K562 (cell line): ENCODE results near the gene MGRN1. TPM values are rescaled to one million over a fixed set of nuclear protein-coding genes. Genes with fewer than 3 reads are reported as not detected.

ENCODE experiments used
- ATAC-seq: fragments of 200-7000 bp; cut with Tn5 transposase; 3 replicates; pipeline ENCODE4 v1.9.1; 2020; ENCODE audit warnings: moderate library complexity
- BruUV-seq: library from RNA; stranded (reverse); fragments of 400-500 nt; replicated peaks from 2 replicates; lab custom pipeline; 2021; lab: Mats Ljungman, UMichigan
- CTCF ChIA-PET: fragments of 300-600 bp; formaldehyde crosslinking; extraction: SDS; loops from one replicate; lab custom pipeline; 2021; ENCODE audit warnings: low intra/inter-chr PET ratio; lab: Yijun Ruan, JAX
- POLR2A ChIA-PET: fragments of 300-600, 350-650 bp; sonication (Branson Sonifier 250); formaldehyde crosslinking; extraction: SDS; loops from one replicate; lab custom pipeline; 2021; ENCODE audit warnings: antibody characterized with exemption, inconsistent platforms; lab: Yijun Ruan, JAX
- DNase-seq, 4 experiments: peaks; one replicate each; pipeline versions ENCODE4 v3.0.0 to v3.0.0-alpha.2; 2011 to 2018; ENCODE audit warnings: low spot score in 3 of 4, mixed read lengths in 3 of 4; ENCODE audit errors: extremely low read depth in 1 of 4
- FAIRE-seq: peaks from 2 replicates; lab custom pipeline; 2011; peaks lifted over from hg19 to GRCh38; lab: Jason Lieb, UNC
- H2AFZ ChIP-seq: 2 replicates; pipeline ENCODE4 v1.6.0; 2011; ENCODE audit warnings: low read depth, low read length, control low read depth, inconsistent platforms
- H3K27ac ChIP-seq: fragments of 200-600 bp; 3 replicates; pipeline ENCODE4 v1.8.0; 2011; ENCODE audit warnings: low read depth, mild to moderate bottlenecking, control low read depth, inconsistent platforms, low read length, moderate library complexity, mixed read lengths; ENCODE audit errors: extremely low read depth
- H3K27me3 ChIP-seq, 2 experiments: fragments of 300-600 bp in 1 of 2; 2 replicates in 1 of 2; 3 replicates in 1 of 2; pipeline versions ENCODE4 v1.6.0 to v1.8.0; 2011; ENCODE audit warnings: inconsistent platforms in 2 of 2, low read length in 2 of 2, mild to moderate bottlenecking in 1 of 2, mixed read lengths in 1 of 2, moderate library complexity in 1 of 2; ENCODE audit not compliant: control insufficient read depth in 2 of 2, insufficient read depth in 2 of 2
- H3K36me3 ChIP-seq: fragments of 300-600 bp; 3 replicates; pipeline ENCODE4 v1.8.0; 2011; ENCODE audit warnings: mild to moderate bottlenecking, low read length, inconsistent platforms; ENCODE audit not compliant: control insufficient read depth, insufficient read depth
- H3K4me1 ChIP-seq, 2 experiments: fragments of 200-600 bp in 1 of 2; replicated peaks in 1 of 2; 2 replicates in 1 of 2; 3 replicates in 1 of 2; pipeline versions ENCODE4 v1.5.1 to v1.8.0; 2011; ENCODE audit warnings: inconsistent platforms in 2 of 2, low read length in 2 of 2, mild to moderate bottlenecking in 1 of 2, mixed read lengths in 1 of 2, moderate library complexity in 1 of 2; ENCODE audit not compliant: control insufficient read depth in 2 of 2, insufficient read depth in 2 of 2
- H3K4me2 ChIP-seq: 2 replicates; pipeline ENCODE4 v1.6.1; 2011; ENCODE audit warnings: low read length, control low read depth, inconsistent platforms, mixed read lengths; ENCODE audit not compliant: insufficient read depth
- H3K4me3 ChIP-seq: fragments of 200-600 bp; sonication (generic), shearing (Covaris generic); 2 replicates; pipeline ENCODE4 v1.5.1; 2016; ENCODE audit warnings: control low read depth, inconsistent platforms
- H3K79me2 ChIP-seq: fragments of 200-600 bp; 3 replicates; pipeline ENCODE4 v1.8.0; 2011; ENCODE audit warnings: low read length, inconsistent platforms; ENCODE audit not compliant: control insufficient read depth, insufficient read depth
- H3K9ac ChIP-seq, 2 experiments: 2 replicates each; pipeline versions ENCODE4 v1.6.0 to v1.6.1; 2011; ENCODE audit warnings: low read depth in 2 of 2, low read length in 2 of 2, control low read depth in 1 of 2, inconsistent platforms in 1 of 2, mild to moderate bottlenecking in 1 of 2, mixed read lengths in 1 of 2; ENCODE audit not compliant: insufficient read depth in 1 of 2
- H3K9me1 ChIP-seq: one replicate; pipeline ENCODE4 v1.6.0; 2011; ENCODE audit warnings: inconsistent platforms, mild to moderate bottlenecking, low read length, moderate library complexity; ENCODE audit not compliant: control insufficient read depth, insufficient read depth
- H3K9me3 ChIP-seq: replicated peaks from 2 replicates; pipeline ENCODE4 v1.5.1; 2011; ENCODE audit warnings: low read depth, low read length, inconsistent platforms; ENCODE audit not compliant: control insufficient read depth, insufficient read depth
- H4K20me1 ChIP-seq: replicated peaks from 2 replicates; pipeline ENCODE4 v1.6.1; 2011; ENCODE audit warnings: low read length, inconsistent platforms, mixed read lengths; ENCODE audit not compliant: control insufficient read depth, insufficient read depth
- CCAR2 ChIP-seq: fragments of 200-400 bp; formaldehyde crosslinking; IDR thresholded peaks from 2 replicates; pipeline ENCODE4 v1.6.1; 2017; ENCODE audit warnings: mild to moderate bottlenecking, low read depth, low read length
- KDM1A ChIP-seq, 2 experiments: fragments of 450-650 bp; IDR thresholded peaks; 2 replicates each; pipeline ENCODE4 v1.6.1; 2016; ENCODE audit warnings: mild to moderate bottlenecking in 2 of 2
- PRDM10 ChIP-seq: fragments of 450-650 bp; IDR thresholded peaks from 2 replicates; pipeline ENCODE4 v1.6.1; 2018; ENCODE audit not compliant: partially characterized antibody
- PURB ChIP-seq: sonication (generic); formaldehyde crosslinking; IDR thresholded peaks from 2 replicates; pipeline ENCODE4 v1.9.0; 2021; ENCODE audit warnings: low read depth, mild to moderate bottlenecking, missing genetic modification reagents
- WGBS: fragments of 100-300 bp; shearing (Covaris generic); methylation state at CpG from one replicate; pipeline ENCODE4 v1.1.6; 2016; ENCODE audit warnings: low coverage, mixed read lengths; ENCODE audit not compliant: insufficient coverage; ENCODE audit errors: missing lambda C conversion rate; 5-methylcytosine and 5-hydroxymethylcytosine counted together
- in situ Hi-C: fragments of 300-500 bp; cut with MboI; formaldehyde crosslinking; loops from 4 replicates; pipeline ENCODE4 v1.15.0; 2018; ENCODE audit warnings: inconsistent platforms, mixed read lengths
- intact Hi-C: fragments of 100-400 bp; cut with micrococcal nuclease; formaldehyde crosslinking; loops from 2 replicates; pipeline ENCODE4 v1.14.2; 2022
- polyA plus RNA-seq, 8 experiments: library from polyadenylated mRNA; depleted of rRNA in 4 of 8; stranded (reverse) in 5 of 8; unstranded in 3 of 8; fragments of >200 nt; fragmentation: Nextera tagmentation in 2 of 8; fragmentation: Illumina TruSeq in 1 of 8; extraction: Ambion mirVana in 2 of 8; extraction: Trizol in 1 of 8; gene quantifications; 2 replicates each; pipeline versions ENCODE4 v1.2.1 to v1.2.3, GENCODE V29; 2011 to 2014; ENCODE audit warnings: inconsistent platforms in 1 of 8, missing spikeins in 1 of 8
- total RNA-seq, 7 experiments: library from RNA; depleted of rRNA in 6 of 7; stranded (reverse); fragments of >200 nt in 6 of 7; fragmentation: Illumina TruSeq in 2 of 7; extraction: Trizol in 2 of 7; gene quantifications; 2 replicates each; pipeline versions ENCODE4 v1.2.1 to v1.2.3, GENCODE V29; 2011 to 2021; ENCODE audit warnings: low replicate concordance in 1 of 7
- TF ChIP-seq, protein P1 (sequence below): fragments of 200-600 bp; sonication (generic); IDR thresholded peaks from one replicate; pipeline ENCODE4 v1.6.1; 2012; ENCODE audit warnings: mild to moderate bottlenecking, low read depth, low read length, inconsistent platforms

Gene MGRN1
- total and polyA plus RNA-seq, 9 of the 15 experiments (the other 6 are each of a cell fraction or from before 2014, with no cell fraction given), result 0.15 to 37.9 (median 6.0) TPM

DNA sequence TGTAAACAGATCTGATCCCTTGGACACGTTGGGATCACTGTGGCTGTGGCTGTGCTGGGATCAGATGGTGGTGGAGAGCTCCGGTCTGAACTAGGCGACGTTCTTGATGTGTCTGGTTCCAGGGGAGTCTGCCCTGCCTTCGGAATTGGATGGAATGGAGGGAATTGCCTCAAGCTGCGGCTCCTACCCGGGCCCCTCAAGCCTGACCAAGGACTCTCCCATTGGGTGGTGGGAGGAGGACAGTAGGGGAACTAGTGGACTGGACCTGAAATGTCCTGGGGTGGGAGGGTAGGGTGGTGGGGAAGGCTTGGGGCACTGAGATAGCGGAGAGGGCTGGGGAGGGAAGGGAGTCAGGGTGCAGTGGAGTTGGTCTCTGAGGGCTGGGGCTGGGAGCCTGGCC is 6.7 kb upstream of the MGRN1 start:
- Histone ChIP-seq H3K4me1 (peaks cover 28 to 58% of the 10 kb centered on the region in 2 experiments), H3K27me3 (no peaks in the 10 kb centered on the region), H3K9me1 (peaks cover 5% of the 10 kb centered on the region), H3K9me3 (no peaks in the 10 kb centered on the region), H3K4me2 (peak overlapping the region; percentile 81), H2AFZ (peak overlapping the region; percentile 78), H3K79me2 (peaks cover 28% of the 10 kb centered on the region), H3K9ac (peak overlapping the region; percentile 98 to 99), H3K4me3 (no peak overlapping the region), H3K27ac (peak overlapping the region; percentile 99), H4K20me1 (peaks cover 10% of the 10 kb centered on the region), H3K36me3 (peaks cover 5% of the 10 kb centered on the region; the same call in 1 of the 3 replicates)
- DNase-seq, result peak in 2 of 4 experiments; percentile 38 to 45
- ATAC-seq, result no peak
- no TSS peak for BruUV-seq
- intact Hi-C loops, result no loop called here
- FAIRE-seq, result no peak
- CTCF ChIA-PET, result no interaction called here
- POLR2A ChIA-PET, result interaction anchor here (0.7 to 2.3 kb wide), 9 partner anchors 9 to 570 kb away, joined by 3 to 6 read pairs (median 4); no protein-coding TSS in a partner anchor
- TF ChIP-seq PURB (CRISPR knock-in tag) (no peak), CCAR2 (no peak), PRDM10 (peak; percentile 68), KDM1A (IDR thresholded peaks at IDR 0.05) (no peak)
- TF ChIP-seq, protein P1, sequence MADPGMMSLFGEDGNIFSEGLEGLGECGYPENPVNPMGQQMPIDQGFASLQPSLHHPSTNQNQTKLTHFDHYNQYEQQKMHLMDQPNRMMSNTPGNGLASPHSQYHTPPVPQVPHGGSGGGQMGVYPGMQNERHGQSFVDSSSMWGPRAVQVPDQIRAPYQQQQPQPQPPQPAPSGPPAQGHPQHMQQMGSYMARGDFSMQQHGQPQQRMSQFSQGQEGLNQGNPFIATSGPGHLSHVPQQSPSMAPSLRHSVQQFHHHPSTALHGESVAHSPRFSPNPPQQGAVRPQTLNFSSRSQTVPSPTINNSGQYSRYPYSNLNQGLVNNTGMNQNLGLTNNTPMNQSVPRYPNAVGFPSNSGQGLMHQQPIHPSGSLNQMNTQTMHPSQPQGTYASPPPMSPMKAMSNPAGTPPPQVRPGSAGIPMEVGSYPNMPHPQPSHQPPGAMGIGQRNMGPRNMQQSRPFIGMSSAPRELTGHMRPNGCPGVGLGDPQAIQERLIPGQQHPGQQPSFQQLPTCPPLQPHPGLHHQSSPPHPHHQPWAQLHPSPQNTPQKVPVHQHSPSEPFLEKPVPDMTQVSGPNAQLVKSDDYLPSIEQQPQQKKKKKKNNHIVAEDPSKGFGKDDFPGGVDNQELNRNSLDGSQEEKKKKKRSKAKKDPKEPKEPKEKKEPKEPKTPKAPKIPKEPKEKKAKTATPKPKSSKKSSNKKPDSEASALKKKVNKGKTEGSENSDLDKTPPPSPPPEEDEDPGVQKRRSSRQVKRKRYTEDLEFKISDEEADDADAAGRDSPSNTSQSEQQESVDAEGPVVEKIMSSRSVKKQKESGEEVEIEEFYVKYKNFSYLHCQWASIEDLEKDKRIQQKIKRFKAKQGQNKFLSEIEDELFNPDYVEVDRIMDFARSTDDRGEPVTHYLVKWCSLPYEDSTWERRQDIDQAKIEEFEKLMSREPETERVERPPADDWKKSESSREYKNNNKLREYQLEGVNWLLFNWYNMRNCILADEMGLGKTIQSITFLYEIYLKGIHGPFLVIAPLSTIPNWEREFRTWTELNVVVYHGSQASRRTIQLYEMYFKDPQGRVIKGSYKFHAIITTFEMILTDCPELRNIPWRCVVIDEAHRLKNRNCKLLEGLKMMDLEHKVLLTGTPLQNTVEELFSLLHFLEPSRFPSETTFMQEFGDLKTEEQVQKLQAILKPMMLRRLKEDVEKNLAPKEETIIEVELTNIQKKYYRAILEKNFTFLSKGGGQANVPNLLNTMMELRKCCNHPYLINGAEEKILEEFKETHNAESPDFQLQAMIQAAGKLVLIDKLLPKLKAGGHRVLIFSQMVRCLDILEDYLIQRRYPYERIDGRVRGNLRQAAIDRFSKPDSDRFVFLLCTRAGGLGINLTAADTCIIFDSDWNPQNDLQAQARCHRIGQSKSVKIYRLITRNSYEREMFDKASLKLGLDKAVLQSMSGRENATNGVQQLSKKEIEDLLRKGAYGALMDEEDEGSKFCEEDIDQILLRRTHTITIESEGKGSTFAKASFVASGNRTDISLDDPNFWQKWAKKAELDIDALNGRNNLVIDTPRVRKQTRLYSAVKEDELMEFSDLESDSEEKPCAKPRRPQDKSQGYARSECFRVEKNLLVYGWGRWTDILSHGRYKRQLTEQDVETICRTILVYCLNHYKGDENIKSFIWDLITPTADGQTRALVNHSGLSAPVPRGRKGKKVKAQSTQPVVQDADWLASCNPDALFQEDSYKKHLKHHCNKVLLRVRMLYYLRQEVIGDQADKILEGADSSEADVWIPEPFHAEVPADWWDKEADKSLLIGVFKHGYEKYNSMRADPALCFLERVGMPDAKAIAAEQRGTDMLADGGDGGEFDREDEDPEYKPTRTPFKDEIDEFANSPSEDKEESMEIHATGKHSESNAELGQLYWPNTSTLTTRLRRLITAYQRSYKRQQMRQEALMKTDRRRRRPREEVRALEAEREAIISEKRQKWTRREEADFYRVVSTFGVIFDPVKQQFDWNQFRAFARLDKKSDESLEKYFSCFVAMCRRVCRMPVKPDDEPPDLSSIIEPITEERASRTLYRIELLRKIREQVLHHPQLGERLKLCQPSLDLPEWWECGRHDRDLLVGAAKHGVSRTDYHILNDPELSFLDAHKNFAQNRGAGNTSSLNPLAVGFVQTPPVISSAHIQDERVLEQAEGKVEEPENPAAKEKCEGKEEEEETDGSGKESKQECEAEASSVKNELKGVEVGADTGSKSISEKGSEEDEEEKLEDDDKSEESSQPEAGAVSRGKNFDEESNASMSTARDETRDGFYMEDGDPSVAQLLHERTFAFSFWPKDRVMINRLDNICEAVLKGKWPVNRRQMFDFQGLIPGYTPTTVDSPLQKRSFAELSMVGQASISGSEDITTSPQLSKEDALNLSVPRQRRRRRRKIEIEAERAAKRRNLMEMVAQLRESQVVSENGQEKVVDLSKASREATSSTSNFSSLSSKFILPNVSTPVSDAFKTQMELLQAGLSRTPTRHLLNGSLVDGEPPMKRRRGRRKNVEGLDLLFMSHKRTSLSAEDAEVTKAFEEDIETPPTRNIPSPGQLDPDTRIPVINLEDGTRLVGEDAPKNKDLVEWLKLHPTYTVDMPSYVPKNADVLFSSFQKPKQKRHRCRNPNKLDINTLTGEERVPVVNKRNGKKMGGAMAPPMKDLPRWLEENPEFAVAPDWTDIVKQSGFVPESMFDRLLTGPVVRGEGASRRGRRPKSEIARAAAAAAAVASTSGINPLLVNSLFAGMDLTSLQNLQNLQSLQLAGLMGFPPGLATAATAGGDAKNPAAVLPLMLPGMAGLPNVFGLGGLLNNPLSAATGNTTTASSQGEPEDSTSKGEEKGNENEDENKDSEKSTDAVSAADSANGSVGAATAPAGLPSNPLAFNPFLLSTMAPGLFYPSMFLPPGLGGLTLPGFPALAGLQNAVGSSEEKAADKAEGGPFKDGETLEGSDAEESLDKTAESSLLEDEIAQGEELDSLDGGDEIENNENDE, result no peak
- 42% methylated on average over 5 of the region's 8 CpGs for WGBS
- in situ Hi-C loops, result no loop called here
